HG03575 (cell line): Measurements from ENCODE around the gene TMCC2.

Experiments used
- ATAC-seq: cut with Tn5 transposase; IDR thresholded peaks from one replicate; pipeline ENCODE4 v1.9.1; 2021; ENCODE audit not compliant: unreplicated experiment, insufficient number of reproducible peaks, low FRiP score; ENCODE audit errors: extremely low read depth

Gene TMCC2

GRCh38 chr1:205315008-205315618, 87.4 kb downstream of the TMCC2 start:
- ATAC-seq = no peak

- ATAC-seq = no peak
These were observed 88.4 kb downstream of the TMCC2 start for GRCh38 chr1:205316161-205316566.

- no peak for ATAC-seq
These were observed 89.7 kb downstream of the TMCC2 start for GRCh38 chr1:205317311-205317917.

DNA sequence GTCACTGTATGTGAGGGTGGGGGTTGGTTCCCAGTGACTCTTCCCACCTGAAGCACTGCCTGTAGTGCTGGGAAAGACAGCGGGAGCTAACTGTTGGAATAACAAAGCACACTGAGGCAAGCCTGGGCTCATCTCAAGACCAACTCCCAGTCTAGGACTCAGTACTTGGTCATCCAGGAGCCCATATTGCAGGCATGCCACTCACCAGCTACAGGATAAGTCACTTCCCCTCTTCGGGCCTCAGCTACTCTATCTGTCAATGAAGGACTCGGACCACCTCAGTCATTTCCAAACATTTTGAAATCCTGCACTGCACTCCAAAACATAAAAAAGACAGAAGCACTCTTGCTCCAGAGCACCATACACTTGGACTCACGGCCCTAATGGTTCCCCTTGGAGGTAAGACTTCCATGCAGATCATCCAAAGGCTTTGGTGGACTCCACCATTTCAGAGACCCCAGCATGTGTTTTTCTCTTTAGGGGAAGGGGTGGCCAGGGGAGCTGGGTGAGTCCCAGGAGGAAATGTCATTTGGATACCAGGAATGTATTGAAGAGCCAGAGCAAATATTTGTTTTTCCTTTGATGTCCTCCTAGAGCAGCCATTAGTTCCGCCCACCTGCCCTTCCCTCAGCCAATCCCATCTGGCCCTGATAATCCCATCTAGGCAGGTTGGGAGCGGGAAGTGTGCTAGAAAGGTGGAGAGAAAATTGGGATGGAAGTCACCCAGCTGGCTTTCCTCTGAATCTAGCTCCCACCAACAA, 90.7 kb downstream of the TMCC2 start:
- no peak for ATAC-seq

GRCh38 chr1:205319081-205320018, 91.6 kb downstream of the TMCC2 start:
- ATAC-seq = no peak

- ATAC-seq = no peak
These were observed 93.6 kb downstream of the TMCC2 start, which contains the start of gene NUAK2 for GRCh38 chr1:205321162-205321958. TSS of gene NUAK2 (minus strand) at chr1:205321745. CDS start at chr1:205321628, 117 bp downstream.

GRCh38 chr1:205321959-205322283, 94.2 kb downstream of the TMCC2 start:
- ATAC-seq = no peak
